GM19468 (cell line): ENCODE measurements around the gene PARD3.
"Not testable (repeated sequence)": the region's sequence is repeated elsewhere in the genome, so short reads cannot be mapped to it uniquely, and the experiment has no call there.

ENCODE experiments used
- ATAC-seq: cut with Tn5 transposase; IDR thresholded peaks from one replicate; pipeline ENCODE4 v1.9.1; 2021; ENCODE audit warnings: mild to moderate bottlenecking, moderate library complexity, moderate number of reproducible peaks; ENCODE audit not compliant: unreplicated experiment; ENCODE audit errors: extremely low read depth

Gene PARD3

DNA sequence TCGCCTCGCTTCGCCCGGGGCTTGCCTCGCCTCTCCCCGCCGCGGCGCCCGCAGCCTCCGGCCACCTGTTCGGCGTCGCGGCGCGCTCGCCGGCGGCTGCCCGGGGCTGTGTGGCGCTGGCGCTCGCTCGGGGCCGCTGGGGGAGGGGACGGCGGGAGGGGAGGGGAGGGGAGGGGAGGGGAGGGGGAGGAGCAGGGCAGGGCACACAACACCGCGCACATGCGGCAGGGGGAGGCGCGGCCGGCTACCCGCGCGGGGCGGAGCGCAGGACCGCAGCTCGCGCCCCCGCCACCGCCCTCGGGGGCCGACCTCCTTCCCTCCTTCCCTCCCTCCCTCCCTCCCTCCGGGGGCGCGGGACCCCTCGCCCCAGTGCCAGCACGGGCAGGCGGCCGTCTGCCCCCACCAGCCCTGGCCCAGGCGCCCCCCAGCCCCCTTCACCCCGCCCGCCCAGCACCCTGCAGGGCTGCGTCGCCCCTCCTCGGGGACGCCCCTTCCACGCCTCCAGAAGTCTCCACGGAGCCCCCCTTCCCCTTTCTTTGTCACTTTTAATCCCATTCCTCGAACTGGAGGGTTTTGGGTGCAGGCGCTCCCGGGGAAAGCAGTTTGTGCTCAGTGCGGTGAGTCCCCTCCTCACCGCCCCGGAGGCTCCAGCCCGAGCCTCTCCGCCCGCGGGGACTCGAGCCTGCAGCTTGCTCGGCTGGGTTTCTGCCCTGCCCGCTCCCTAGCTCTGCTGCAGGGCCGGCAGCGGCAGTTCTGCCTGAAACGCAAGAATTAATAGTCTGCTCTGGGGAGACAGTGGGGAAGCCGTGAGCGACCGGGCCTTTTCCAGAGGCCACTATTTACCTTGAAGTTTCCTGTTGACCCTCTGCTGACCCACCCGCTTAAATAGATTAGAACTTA is at the start of gene PARD3:
Gene PARD3, minus strand, starts transcription at position 112 of the 900 bp plus-strand sequence. CDS start 301 bp downstream, outside the sequence.
- ATAC-seq, result no peak

DNA sequence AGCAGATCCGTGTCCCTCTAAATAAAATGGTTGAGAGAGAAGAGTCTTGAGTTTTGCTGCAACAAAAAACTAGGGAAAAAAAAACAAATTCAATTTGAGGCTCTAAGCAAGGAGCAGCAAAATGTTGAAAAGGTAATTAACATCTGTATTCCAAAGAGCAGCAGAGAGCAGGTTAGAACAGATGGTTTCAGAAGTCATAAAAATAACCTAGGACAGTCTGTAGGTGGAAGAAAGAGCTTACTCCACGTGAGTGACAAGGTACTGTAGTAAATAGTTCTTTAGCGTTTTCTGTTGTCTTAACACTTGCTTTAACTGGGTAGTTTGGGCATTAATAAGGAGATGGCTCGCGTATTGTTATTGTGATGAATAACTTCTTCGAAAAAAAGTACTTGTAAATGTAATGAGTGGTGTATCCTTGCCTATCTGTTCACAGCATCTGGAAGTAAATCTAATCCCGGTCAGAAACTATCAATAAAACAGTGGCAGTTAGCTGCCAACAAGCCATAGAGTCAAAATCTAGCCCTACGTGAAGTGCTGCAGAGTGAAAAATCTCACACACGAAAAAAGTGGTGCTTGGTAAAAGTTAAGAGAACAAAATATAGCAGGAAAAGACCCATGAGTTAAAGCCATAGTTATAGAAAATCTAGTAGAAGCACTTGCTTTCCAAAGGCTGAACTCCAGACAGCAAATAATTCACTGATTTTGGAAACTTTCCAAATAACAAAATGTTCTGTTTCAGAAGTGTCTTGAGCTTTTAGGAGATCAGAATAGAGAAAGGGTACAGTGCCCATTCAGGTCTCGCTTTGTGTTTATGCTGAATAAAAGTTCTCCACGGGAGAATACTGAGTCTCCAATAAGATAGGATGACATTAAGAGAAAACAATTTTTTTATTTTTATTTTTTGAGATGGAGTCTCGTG is 49.3 kb upstream of the PARD3 start:
- ATAC-seq, result no peak

DNA sequence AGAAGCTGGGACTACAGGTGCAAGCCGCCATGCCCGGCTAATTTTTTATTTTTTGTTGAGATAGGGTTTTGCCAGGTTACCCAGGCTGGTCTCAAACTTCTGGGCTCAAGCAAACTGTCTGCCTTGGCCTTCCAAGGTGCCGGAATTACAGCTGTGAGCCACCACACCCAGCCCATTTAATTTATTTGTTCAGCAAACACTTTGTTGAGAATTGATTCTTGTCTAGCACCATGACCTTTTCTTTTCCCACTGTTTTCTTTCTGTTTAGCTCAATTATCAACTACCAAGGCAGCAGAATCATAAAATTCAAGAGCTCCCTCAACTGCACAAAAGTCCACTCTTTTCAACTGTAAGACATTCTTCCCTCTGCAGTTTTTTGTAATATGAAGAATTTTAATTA is 47.8 kb upstream of the PARD3 start:
- no peak for ATAC-seq

DNA sequence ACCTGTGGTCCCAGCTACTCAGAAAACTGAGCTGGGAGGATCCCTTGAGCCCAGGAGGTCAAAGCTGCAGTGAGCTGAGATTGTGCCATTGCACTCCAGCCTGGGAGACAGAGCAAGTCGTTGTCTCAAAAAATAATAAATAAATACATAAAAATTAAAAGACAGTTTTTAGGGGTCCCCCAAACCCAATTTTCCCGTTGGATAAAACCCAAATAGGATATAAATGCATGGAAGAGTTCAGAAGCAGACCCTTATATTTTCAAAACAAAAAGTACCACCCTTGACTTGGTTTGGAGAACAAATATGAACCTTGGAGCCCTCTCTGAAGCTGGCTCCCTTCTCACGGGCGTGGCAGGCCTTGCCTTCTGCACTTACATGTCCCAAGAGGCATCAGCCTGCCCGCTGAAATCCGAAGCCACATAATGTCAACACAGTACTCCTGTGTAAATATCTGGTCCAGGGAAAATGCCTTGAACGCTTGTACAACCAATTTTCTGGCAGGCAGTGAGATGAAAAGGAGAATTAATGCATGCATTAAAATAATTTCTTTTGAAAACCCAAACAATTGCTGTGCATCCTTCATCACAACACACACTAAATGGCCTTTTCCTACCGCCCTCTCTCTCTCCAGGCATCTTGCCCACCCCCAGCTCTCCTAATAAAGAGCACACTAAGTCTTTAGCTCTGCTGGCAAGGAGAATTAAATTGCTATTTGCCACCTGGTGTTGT is 46.4 kb upstream of the PARD3 start:
- ATAC-seq, result no peak

DNA sequence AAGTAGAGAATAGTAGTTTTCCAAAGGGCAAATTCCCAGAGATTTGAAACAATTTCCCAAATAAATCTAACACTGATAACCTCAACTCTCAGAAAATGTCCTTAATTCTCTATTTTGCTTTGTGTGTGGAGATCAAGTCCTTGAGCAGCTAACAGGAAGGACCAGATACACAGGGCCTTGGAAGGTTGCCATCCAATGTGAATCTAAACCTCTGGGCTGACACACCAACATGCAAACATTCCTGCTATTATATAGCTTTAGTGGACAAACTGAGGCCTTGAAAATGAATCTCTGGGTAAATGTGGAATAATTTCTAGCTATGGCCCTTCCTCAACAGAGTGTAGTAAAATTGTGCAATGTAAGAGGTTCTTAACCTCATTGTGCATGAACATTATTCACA is 44.1 kb upstream of the PARD3 start:
- no peak for ATAC-seq

DNA sequence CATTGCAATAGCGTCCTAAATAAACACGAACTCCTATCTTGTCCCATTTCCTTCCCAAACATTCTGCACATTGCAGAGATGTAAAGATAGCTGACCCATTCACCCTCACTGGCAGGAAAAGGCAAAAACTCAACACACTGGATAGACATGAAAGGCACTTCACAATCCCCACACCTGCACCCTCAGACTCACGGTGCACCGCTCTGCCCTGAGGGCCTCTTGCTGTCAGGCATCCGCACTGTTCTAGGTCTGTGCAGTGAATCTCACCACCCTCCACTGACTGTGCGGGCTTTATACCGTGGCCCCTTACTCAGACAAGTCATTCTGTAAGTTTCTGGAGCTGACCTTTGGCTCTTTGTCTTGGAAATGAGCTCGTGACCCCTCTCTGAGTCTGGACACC is 42.9 kb upstream of the PARD3 start:
- ATAC-seq, result no peak

DNA sequence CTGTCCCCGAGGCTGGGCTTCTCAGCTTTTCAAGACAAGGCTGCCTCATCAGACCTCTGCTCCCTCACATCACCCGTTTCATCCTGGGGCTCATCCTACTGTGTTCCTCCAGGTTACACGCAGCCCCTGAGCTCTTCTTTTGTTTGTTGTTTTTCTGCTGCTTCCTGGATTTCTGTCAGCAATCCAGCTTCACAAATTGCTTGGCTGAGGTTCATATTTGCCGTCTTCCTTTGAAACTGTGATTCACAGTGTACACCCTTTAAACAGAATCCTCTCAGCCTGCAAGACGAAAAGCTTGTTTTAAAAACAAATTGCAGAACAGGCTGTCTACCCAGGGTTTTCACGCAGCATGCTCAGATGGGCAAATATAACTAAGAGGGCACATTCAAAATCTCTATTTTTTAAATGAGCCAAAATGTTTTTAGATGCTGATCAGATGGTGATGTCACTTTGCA is 39.1 kb upstream of the PARD3 start:
- ATAC-seq, result no peak

DNA sequence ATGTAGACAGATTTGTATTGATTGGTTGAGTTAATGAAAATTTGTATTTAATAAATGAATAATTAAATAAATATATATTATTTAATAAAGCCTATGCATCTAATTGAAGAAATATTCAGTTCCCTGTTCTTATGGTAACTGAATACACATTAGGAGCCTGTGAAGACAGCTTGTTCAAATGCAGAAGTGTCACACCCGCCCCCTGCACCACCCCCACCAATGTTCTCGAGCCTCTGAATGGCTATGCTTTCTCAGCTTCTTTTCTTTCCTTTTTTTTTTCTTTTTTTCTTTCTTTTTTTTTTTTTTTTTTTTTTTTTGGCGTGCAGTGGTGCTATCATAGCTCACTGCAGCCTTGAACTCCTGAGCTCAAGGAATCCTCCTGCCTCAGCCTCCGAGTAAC is 38.3 kb upstream of the PARD3 start:
- ATAC-seq, result no peak

DNA sequence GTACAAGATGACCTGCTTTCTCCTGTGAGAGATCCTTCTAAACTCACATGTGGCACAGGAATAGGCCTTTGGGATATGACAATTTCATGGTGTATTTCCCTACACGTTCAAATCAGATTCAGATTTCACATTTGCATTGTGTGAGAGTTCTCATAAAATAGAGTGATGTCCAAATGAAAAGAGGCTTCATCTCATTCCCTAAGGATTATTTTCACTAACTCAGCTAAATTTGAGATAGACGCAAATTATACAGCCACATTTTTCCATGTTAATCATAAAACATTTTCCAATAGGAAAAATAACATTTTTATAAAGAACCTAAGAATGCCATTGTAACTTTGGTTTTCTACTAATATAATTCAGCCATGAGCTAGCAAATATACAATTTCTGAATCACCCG is 35.5 kb upstream of the PARD3 start:
- no peak for ATAC-seq

DNA sequence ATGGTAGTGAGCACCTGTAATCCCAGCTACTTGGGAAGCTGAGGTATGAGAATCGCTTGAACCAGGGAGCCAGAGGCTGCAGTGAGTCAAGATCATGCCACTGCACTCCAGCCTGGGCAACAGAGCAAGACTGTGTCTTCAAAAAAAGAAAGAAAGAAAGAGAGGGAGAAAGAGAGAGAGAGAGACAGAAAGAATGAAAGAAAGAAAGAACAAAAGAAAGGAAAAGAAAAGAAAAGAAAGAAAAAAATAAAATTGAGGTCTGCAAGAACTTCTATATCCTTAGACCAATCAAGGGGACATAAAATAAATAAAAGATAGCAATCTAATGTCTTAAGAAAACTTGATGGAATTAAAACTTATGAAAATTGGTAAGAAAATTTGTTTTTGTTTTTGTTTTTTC is 34.9 kb upstream of the PARD3 start:
- ATAC-seq, result no peak

DNA sequence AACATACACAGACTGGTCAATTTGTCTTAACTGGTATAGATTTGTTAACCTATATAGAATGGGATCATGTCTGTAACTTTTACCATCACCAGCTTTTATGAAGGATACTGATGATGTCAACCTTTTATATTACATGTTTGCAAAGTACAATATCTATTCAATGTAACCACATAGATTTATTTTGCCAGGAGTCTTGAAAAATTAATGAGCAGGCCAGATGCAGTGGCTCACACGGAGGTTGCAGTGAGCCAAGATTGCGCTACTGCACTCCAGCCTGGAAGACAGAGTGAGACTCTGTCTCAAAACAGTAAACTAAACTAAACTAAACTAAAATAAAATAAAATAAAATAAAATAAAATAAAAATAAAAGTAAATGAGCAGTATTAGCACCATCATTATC is 30.0 kb upstream of the PARD3 start:
- ATAC-seq, result no peak

DNA sequence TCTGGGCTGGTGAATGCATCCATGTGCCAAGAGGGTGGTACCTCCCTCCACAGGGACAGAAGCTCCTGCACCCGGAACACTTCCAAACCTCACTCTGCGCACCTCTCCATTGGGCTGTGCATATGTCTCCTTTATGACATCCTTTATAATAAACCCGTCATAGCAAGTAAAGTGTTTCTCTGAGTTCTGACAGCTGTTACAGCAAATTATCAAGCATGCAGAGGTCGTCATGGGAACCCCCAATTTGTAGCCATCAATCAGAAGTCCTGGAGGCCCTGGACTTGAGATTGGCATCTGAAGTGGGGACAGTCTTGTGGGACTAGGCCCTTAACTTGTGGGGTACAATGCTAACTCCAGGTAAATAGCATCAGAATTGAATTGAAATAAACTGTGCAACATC is 29.4 kb upstream of the PARD3 start:
- ATAC-seq, result no peak

DNA sequence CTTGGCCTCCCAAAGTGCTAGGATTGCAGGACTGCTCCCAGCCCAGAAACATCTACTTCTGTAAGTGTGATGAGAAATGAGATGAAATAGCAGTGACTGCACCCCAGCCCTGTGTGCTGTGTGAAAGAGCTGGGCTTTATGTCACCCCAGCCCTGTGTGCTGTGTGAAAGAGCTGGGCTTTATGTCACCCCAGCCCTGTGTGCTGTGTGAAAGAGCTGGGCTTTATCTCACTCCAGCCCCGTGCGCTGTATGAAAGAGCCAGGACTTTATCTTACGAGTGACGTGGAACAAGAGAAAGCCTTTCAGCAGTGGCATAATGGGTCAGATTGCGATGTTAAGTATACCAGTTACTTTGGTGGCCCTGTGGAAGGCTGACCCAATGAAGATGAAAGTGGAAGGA is 28.4 kb upstream of the PARD3 start:
- not testable (repeated sequence) for ATAC-seq

DNA sequence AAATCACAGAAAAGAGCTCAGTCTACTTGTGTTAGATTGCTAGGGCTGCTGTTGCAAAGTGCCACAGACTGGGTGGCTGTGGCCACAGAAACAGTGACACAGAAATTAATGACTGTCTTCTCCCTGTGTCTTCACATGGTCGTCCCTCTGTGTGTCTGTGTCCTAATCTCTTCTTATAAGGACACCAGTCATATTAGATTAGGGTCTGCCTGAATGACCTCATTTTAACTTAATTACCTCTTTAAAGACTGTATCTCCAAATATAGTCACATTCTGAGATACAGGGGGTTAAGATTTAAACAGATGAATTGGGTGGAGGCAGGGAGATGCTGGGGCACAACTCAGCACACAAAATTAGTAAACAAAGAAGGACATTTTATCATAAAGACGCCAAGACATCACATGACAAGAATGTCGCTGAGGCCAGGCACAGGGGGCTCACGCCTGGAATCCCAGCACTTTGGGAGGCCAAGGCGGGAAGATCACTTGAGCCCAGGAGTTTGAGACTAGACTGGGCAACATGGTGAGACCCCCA is 23.3 kb upstream of the PARD3 start:
- ATAC-seq, result no peak

DNA sequence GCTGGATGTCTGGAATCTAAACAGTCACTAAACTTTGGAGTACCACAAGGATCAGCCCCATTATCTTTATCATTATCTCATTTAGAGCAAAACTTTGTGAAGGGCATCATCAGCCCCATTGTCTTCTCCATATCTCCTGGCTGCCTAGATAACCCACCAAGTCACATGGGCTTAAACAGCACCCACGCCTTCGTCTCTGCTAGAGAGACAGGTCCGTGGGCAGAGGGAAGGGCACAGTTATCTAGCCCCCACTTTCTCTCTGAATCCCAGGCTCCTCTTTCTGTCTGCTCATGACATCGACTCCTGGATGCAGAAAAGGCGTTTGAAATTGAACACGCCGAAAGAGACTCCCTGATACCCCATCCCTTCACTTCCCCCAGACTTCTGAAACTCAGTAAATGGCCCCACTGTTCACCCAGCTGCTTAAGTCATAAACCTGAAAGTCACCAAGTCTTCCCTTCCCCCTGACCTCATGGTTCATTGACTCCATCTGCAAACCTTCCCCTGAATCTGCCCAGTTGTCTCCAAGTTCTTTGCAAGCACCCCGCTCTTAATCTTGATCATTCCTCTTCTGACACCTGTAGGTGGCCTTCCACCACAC is 20.9 kb upstream of the PARD3 start:
- no peak for ATAC-seq

DNA sequence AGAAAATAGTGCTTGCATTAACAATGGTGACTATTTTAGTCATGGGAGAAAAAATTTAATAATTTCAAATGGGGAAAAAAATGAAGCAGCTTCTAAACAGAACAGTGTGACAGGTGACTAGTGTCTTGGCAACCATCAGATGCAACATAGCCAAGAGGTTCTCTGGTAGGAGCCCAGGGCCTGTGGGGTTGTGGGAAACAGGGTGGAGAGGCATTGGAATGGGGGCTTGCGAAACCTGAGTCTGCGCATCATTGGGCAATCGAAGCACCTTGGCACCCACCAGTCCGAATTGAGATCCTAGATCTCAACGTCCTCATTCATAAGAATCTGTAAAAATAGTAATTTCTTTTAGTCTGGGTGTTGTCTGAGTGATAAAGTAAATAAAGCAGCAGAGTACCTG is 19.2 kb upstream of the PARD3 start:
- no peak for ATAC-seq

DNA sequence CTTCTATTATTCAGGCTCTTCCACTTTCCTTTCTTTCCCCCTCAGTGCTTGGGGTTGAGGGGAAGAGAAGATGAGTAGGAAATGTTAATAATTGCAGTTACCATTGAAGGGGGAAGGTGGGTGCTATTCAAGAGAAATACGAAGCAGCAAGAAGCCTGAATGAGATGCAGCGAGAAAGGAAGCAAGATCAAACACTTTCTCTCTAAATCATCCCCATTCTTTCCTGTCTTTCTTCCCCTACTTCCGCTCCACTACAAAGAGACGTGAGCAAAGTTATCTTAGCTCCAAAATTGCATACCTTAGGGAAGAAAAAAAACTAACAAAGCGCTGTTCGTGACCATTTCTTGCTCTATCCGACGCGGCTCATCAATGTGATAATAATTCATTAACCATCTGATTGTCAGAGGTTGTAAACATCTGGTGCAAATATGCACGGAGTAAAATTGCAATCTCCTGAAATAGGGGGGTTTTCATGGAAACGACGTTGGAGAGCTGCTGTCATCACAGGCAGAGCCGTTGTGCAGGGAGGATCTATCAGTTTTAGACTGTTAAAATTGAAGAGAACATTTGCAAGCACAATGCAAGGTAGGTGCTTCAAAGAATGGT is 15.2 kb upstream of the PARD3 start:
- ATAC-seq, result no peak

DNA sequence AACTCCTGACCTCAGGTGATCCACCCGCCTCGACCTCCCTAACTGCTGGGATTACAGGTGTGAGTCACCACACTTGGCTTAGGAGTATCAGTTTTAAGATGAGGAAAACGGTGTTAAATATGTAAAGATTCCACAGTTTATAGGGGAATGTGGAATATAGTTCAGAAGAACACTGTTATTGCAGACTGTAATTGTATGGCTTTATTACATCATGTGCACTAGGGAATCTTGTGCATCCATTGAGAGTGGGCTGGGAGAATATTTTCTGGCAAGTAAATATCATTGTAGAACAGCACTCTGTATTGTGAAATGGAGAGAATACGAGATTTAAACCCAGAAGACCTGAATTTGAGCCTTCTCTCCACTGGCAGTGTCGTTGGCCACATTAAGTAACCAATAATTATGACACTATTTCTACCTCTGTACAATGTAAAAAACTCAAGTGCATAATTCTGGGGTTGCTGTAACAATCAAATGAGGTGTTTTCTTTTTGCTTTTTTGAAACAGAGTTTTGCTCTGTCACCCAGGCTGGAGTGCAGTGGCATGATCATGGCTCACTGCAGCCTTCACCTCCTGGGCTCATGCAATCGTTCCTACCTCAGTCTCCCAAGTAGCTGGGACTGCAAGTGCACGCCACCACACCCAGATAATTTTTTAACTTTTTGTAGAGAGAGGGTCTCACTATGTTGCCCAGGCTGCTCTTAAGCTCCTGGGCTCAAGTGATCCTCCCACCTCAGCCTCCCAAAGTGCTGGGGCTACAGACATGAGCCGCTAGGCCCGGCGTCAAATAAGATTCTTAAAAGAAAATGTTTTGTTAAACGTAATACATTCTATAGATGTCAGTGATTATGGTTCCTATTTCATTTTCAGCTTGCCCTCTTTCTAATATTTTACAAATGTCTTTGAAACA is 12.0 kb upstream of the PARD3 start:
- no peak for ATAC-seq
